ENCODE results near the gene SNX21. TPM values are rescaled to one million over a fixed set of nuclear protein-coding genes. Genes with fewer than 3 reads are reported as not detected.
A peak's percentile ranks its signal among the peaks of the same experiment; 100 is the strongest.

The SNX21 gene
- total RNA-seq, 1 donor from 2014 or later = 24.1 TPM

- Histone ChIP-seq H3K27me3 (ENCODE audit: low read depth) (no peaks in the 10 kb centered on the region), H3K27ac (no peak overlapping the region), H3K36me3 (no peaks in the 10 kb centered on the region), H3K4me3 (no peak overlapping the region), H3K9me3 (no peaks in the 10 kb centered on the region), H3K4me1 (peaks cover 18% of the 10 kb centered on the region)
- TF ChIP-seq CTCF (IDR thresholded peaks at IDR 0.05) = no peak
- no peak for DNase-seq
- ATAC-seq = no peak
- intact Hi-C loops (cut with DNase I) = no loop called here
Observed at GRCh38 chr20:45860560-45861220, 27.1 kb downstream of the SNX21 start.

GRCh38 chr20:45861221-45862075 lies 27.8 kb downstream of the SNX21 start:
- Histone ChIP-seq H3K27me3 (ENCODE audit: low read depth) (no peaks in the 10 kb centered on the region), H3K27ac (no peak overlapping the region), H3K4me3 (no peak overlapping the region), H3K9me3 (no peaks in the 10 kb centered on the region), H3K4me1 (peaks cover 10% of the 10 kb centered on the region), H3K36me3 (no peaks in the 10 kb centered on the region)
- TF ChIP-seq CTCF (IDR thresholded peaks at IDR 0.05) = no peak
- intact Hi-C loops (cut with DNase I) = no loop called here
- DNase-seq (no peak), ATAC-seq (no peak)

- Histone ChIP-seq H3K27ac (no peak overlapping the region), H3K4me1 (no peaks in the 10 kb centered on the region), H3K27me3 (ENCODE audit: low read depth) (no peaks in the 10 kb centered on the region), H3K36me3 (no peaks in the 10 kb centered on the region), H3K4me3 (no peak overlapping the region), H3K9me3 (no peaks in the 10 kb centered on the region)
- ATAC-seq = no peak
- DNase-seq = no peak
- intact Hi-C loops (cut with DNase I) = no loop called here
- TF ChIP-seq CTCF (IDR thresholded peaks at IDR 0.05) = no peak
Observed at GRCh38 chr20:45863543-45864470, 30.2 kb downstream of the SNX21 start.

- Histone ChIP-seq H3K4me1 (no peaks in the 10 kb centered on the region), H3K27me3 (ENCODE audit: low read depth) (no peaks in the 10 kb centered on the region), H3K36me3 (no peaks in the 10 kb centered on the region), H3K9me3 (no peaks in the 10 kb centered on the region), H3K27ac (no peak overlapping the region), H3K4me3 (no peak overlapping the region)
- intact Hi-C loops (cut with DNase I) = no loop called here
- no peak for ATAC-seq
- TF ChIP-seq CTCF (IDR thresholded peaks at IDR 0.05) = no peak
- no peak for DNase-seq
Observed at GRCh38 chr20:45866454-45866853, 32.9 kb downstream of the SNX21 start.

GRCh38 chr20:45867136-45867818 lies 33.7 kb downstream of the SNX21 start:
- DNase-seq (no peak), ATAC-seq (peak in 1 of 2 donors; percentile 19)
- no peaks in the 10 kb centered on the region for H3K4me1 ChIP-seq
- no peaks in the 10 kb centered on the region for H3K9me3 ChIP-seq
- no peaks in the 10 kb centered on the region for H3K36me3 ChIP-seq
- no peaks in the 10 kb centered on the region for H3K27me3 ChIP-seq (ENCODE audit: low read depth)
- TF ChIP-seq CTCF (IDR thresholded peaks at IDR 0.05) = no peak
- no peak overlapping the region for H3K4me3 ChIP-seq
- no peak overlapping the region for H3K27ac ChIP-seq
- intact Hi-C loops (cut with DNase I) = no loop called here
